HG02884 (cell line): ENCODE data around the gene CHM.
A peak's percentile ranks its signal among the peaks of the same experiment; 100 is the strongest.
"Not testable (repeated sequence)": the region's sequence is repeated elsewhere in the genome, so short reads cannot be mapped to it uniquely, and the experiment has no call there.

Source experiments
- ATAC-seq: cut with Tn5 transposase; IDR thresholded peaks from one replicate; pipeline ENCODE4 v1.9.1; 2021; ENCODE audit warnings: mild to moderate bottlenecking, moderate library complexity; ENCODE audit not compliant: unreplicated experiment

The CHM gene

GRCh38 chrX:86047174-86047935 is at the start of gene CHM:
CHM (minus strand) TSS chrX:86047558; CDS start chrX:86047532, 26 bp downstream.
- peak; percentile 98 for ATAC-seq

- no peak for ATAC-seq
Observed at GRCh38 chrX:86078650-86079049, 31.3 kb upstream of the CHM start.

- no peak for ATAC-seq
Observed at GRCh38 chrX:86066998-86067397, 19.6 kb upstream of the CHM start.

GRCh38 chrX:86061407-86061806 is 14.0 kb upstream of the CHM start:
- no peak for ATAC-seq

GRCh38 chrX:86051741-86052140 is 4.4 kb upstream of the CHM start:
- no peak for ATAC-seq

- ATAC-seq = no peak
Observed at GRCh38 chrX:86047936-86048280, 550 bp upstream of the CHM start.

GRCh38 chrX:86044216-86044615 is 3.1 kb downstream of the CHM start:
- no peak for ATAC-seq

GRCh38 chrX:86039625-86040568 is 7.5 kb downstream of the CHM start:
- ATAC-seq = no peak

- ATAC-seq = no peak
Observed at GRCh38 chrX:86033385-86033784, 14.0 kb downstream of the CHM start.

GRCh38 chrX:86028681-86029080 is 18.7 kb downstream of the CHM start:
- ATAC-seq = no peak

- ATAC-seq = no peak
Observed at GRCh38 chrX:86023811-86024210, 23.5 kb downstream of the CHM start.

- no peak for ATAC-seq
Observed at GRCh38 chrX:86021652-86022289, 25.6 kb downstream of the CHM start.

GRCh38 chrX:86016139-86016538 is 31.2 kb downstream of the CHM start:
- ATAC-seq = no peak

GRCh38 chrX:86014959-86015358 is 32.4 kb downstream of the CHM start:
- ATAC-seq = not testable (repeated sequence)

- no peak for ATAC-seq
Observed at GRCh38 chrX:86014421-86014820, 32.9 kb downstream of the CHM start.

GRCh38 chrX:86013792-86014191 is 33.6 kb downstream of the CHM start:
- no peak for ATAC-seq

GRCh38 chrX:86012188-86012587 is 35.2 kb downstream of the CHM start:
- ATAC-seq = no peak

GRCh38 chrX:86009803-86010202 is 37.6 kb downstream of the CHM start:
- not testable (repeated sequence) for ATAC-seq

GRCh38 chrX:86007891-86008290 is 39.5 kb downstream of the CHM start:
- ATAC-seq = not testable (repeated sequence)

GRCh38 chrX:86002076-86002896 is 45.1 kb downstream of the CHM start:
- peak; percentile 66 for ATAC-seq

GRCh38 chrX:85998954-85999353 is 48.4 kb downstream of the CHM start:
- ATAC-seq = no peak
